CD4-positive, CD25-positive, alpha-beta regulatory T cell (primary cell): ENCODE results near the gene WDR89. TPM values are rescaled to one million over a fixed set of nuclear protein-coding genes. Genes with fewer than 3 reads are reported as not detected.
A peak's percentile ranks its signal among the peaks of the same experiment; 100 is the strongest.

Experiments
- ATAC-seq, 2 donors: fragments of 150-1000 bp; cut with Tn5 transposase; one replicate each; pipeline ENCODE4 v1.10.0; 2021; ENCODE audit warnings: low read depth in 2 of 2, moderate number of reproducible peaks in 2 of 2, moderate library complexity in 1 of 2
- DNase-seq, 3 donors: peaks; one replicate each; pipeline versions ENCODE4 v3.0.0 to v3.0.0-alpha.2; 2012 to 2022; ENCODE audit warnings: mixed read lengths in 1 of 3
- H3K27ac ChIP-seq: one replicate; pipeline ENCODE4 v1.7.0; 2013; ENCODE audit warnings: mild to moderate bottlenecking, low read length; ENCODE audit not compliant: insufficient read depth, poor library complexity, severe bottlenecking
- H3K27me3 ChIP-seq: one replicate; pipeline ENCODE4 v1.7.0; 2013; ENCODE audit warnings: low read length; ENCODE audit not compliant: control insufficient read depth, insufficient read depth
- H3K36me3 ChIP-seq: one replicate; pipeline ENCODE4 v1.7.0; 2013; ENCODE audit warnings: mild to moderate bottlenecking, low read length, moderate library complexity; ENCODE audit not compliant: control insufficient read depth, insufficient read depth
- H3K4me1 ChIP-seq: 2 replicates; pipeline ENCODE4 v1.7.0; 2013; ENCODE audit warnings: mild to moderate bottlenecking, low read length; ENCODE audit not compliant: insufficient read depth, control insufficient read depth, poor library complexity, severe bottlenecking
- H3K4me3 ChIP-seq: one replicate; pipeline ENCODE4 v1.7.0; 2013; ENCODE audit warnings: low read depth, mild to moderate bottlenecking, low read length, moderate library complexity
- H3K9me3 ChIP-seq, 2 experiments: 1 replicate in 1 of 2; 2 replicates in 1 of 2; pipeline ENCODE4 v1.7.0; 2013; ENCODE audit warnings: low read length in 2 of 2, mild to moderate bottlenecking in 1 of 2, moderate library complexity in 1 of 2; ENCODE audit not compliant: control insufficient read depth in 2 of 2
- H3K27ac Mint-ChIP-seq, 3 donors: one replicate each; pipeline ENCODE4 v1.8.0; 2020 to 2022; ENCODE audit warnings: mild to moderate bottlenecking in 3 of 3, mixed read lengths in 3 of 3, moderate library complexity in 2 of 3
- H3K27me3 Mint-ChIP-seq: one replicate; pipeline ENCODE4 v1.8.0; 2022; ENCODE audit warnings: mild to moderate bottlenecking, mixed read lengths
- H3K36me3 Mint-ChIP-seq: one replicate; pipeline ENCODE4 v1.8.0; 2020; ENCODE audit warnings: mixed read lengths
- H3K4me1 Mint-ChIP-seq, 4 donors: one replicate each; pipeline ENCODE4 v1.8.0; 2020 to 2022; ENCODE audit warnings: mixed read lengths in 4 of 4, mild to moderate bottlenecking in 1 of 4
- H3K4me3 Mint-ChIP-seq, 4 donors: one replicate each; pipeline ENCODE4 v1.8.0; 2020 to 2022; ENCODE audit warnings: mild to moderate bottlenecking in 4 of 4, mixed read lengths in 4 of 4, moderate library complexity in 3 of 4
- H3K9me3 Mint-ChIP-seq, 7 donors: one replicate each; pipeline ENCODE4 v1.8.0; 2020 to 2022; ENCODE audit warnings: mixed read lengths in 7 of 7, mild to moderate bottlenecking in 3 of 7, moderate library complexity in 2 of 7
- polyA plus RNA-seq, 4 donors: library from polyadenylated mRNA; unstranded; fragments of 300-500 nt; fragmentation: Illumina TruSeq; gene quantifications; one replicate each; pipeline ENCODE4 v1.2.3, GENCODE V29; 2021
- total RNA-seq: library from RNA; stranded (reverse); gene quantifications from one replicate; pipeline ENCODE4 v1.2.3, GENCODE V29; 2022

Gene WDR89
- total and polyA plus RNA-seq, 5 donors from 2014 or later: 14.6 to 21.5 (median 19.3) TPM

DNA sequence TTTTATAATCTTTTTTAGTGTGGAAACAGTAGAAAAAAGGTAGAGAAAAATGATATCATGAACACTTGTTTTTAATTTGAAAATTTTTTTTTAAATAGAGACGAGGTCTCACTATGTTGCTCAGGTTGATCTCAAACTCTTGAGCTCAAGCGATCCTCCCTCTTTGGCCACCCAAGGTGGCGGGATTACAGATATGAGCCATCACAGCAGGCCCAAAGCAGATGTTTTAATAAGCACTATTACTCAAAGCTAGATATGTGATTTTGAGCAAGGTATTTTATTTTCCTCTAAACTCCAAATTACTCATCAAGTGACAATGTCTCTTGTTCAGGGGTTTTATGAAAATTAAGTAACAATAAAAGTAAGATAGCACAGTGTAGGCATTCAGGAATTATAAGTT lies 10.7 kb upstream of the WDR89 start:
- Histone ChIP-seq H3K36me3 (no peaks in the 10 kb centered on the region), H3K4me1 (peaks cover 39% of the 10 kb centered on the region), H3K4me3 (peak overlapping the region; percentile 26), H3K27me3 (no peaks in the 10 kb centered on the region), H3K9me3 (no peaks in the 10 kb centered on the region), H3K27ac (peak overlapping the region; percentile 83)
- Mint-ChIP-seq H3K9me3 (no peaks in the 10 kb centered on the region), H3K4me3 (peak overlapping the region in 1 of 4 donors; percentile 66), H3K27me3 (no peaks in the 10 kb centered on the region), H3K4me1 (peaks cover 24 to 62% (median 28%) of the 10 kb centered on the region in 4 donors), H3K36me3 (peaks cover 24% of the 10 kb centered on the region), H3K27ac (peak overlapping the region; percentile 67 to 92 (median 84))
- DNase-seq (peak in 1 of 3 donors; percentile 15), ATAC-seq (no peak)

GRCh38 chr14:63650256-63650952 lies 8.7 kb upstream of the WDR89 start:
- no peaks in the 10 kb centered on the region for H3K27me3 ChIP-seq
- H3K27me3 Mint-ChIP-seq: no peaks in the 10 kb centered on the region
- H3K4me1 ChIP-seq: peaks cover 39% of the 10 kb centered on the region
- peaks cover 16 to 78% (median 24%) of the 10 kb centered on the region in 4 donors for H3K4me1 Mint-ChIP-seq
- H3K27ac ChIP-seq: peak overlapping the region; percentile 83
- H3K4me3 ChIP-seq: peak overlapping the region; percentile 77
- DNase-seq (peak; percentile 19 to 95 (median 84)), ATAC-seq (peak; percentile 99)
- H3K36me3 ChIP-seq: no peaks in the 10 kb centered on the region
- no peaks in the 10 kb centered on the region for H3K9me3 ChIP-seq
- H3K27ac Mint-ChIP-seq: peak overlapping the region; percentile 99 to 100 (median 99)
- no peaks in the 10 kb centered on the region for H3K9me3 Mint-ChIP-seq
- H3K36me3 Mint-ChIP-seq: peaks cover 22% of the 10 kb centered on the region
- H3K4me3 Mint-ChIP-seq: peak overlapping the region; percentile 35 to 80 (median 76)

DNA sequence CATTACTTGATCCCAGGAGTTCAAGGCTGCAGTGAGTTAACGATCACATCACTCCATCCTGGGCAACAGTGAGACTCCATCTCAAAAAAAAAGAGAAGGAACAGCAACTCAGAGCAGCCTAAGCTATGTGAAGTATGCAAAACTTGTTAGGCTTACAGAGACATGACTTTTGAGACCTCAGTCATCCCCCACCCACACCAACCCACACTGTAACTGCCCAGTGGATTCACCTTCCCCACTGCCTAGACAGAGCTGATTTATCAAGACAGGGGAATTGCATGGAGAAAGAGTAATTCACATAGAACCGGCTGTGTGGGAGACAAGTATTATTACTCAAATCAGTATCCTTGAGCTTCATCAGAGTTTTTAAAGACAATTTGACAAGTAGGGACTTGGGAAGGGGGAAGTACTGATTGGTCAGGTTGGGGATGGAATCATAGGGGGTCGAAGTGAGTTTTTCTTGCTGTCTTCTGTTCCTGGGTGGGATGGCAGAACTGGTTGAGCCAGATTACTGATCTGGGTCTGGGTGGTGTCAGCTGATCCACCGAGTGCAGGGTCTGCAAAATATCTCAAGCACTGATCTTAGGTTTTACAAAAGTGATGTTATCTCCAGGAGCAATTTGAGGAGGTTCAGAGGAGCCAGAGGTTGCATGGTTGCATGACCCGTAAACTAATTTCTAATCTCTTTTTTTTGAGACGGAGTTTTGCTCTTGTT lies 6.2 kb upstream of the WDR89 start:
- peaks cover 47% of the 10 kb centered on the region for H3K4me1 ChIP-seq
- peak overlapping the region; percentile 81 to 99 (median 82) for H3K27ac Mint-ChIP-seq

DNA sequence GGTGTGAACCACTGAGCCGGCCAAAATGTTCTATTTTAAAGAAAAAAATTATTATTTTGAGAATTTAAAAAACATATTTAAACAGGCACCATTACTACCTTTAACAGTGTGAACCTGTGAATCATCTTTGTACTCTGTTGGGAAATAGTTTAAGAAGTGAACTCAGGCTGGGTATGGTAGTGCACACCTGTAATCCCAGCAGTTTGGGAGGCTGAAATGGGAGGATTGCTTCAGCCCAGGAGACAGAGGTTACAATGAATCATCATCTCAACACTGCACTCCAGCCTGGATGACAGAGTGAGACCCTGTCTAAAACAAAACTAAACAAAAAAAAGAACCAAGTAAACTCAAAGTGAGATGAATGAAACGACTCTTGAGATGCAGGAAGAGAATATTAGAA lies 3.1 kb upstream of the WDR89 start:
- Histone ChIP-seq H3K36me3 (peaks cover under 1% of the 10 kb centered on the region), H3K27ac (peak overlapping the region; percentile 14), H3K4me3 (no peak overlapping the region), H3K9me3 (no peaks in the 10 kb centered on the region), H3K4me1 (peaks cover 33% of the 10 kb centered on the region), H3K27me3 (no peaks in the 10 kb centered on the region)
- Mint-ChIP-seq H3K27me3 (no peaks in the 10 kb centered on the region), H3K4me1 (peaks cover 0 to 68% (median 10%) of the 10 kb centered on the region in 4 donors), H3K27ac (peak overlapping the region in 2 of 3 donors; percentile 48 to 74), H3K4me3 (no peak overlapping the region), H3K9me3 (no peaks in the 10 kb centered on the region), H3K36me3 (peaks cover 17% of the 10 kb centered on the region)
- ATAC-seq: no peak
- no peak for DNase-seq

More for the DNA sequence above, 6.2 kb upstream of the WDR89 start:
- H3K4me1 Mint-ChIP-seq: peaks cover 16 to 82% (median 22%) of the 10 kb centered on the region in 4 donors
- ATAC-seq: no peak
- DNase-seq: no peak
- H3K9me3 ChIP-seq: no peaks in the 10 kb centered on the region
- no peak overlapping the region for H3K4me3 ChIP-seq
- no peaks in the 10 kb centered on the region for H3K27me3 Mint-ChIP-seq
- no peaks in the 10 kb centered on the region for H3K36me3 ChIP-seq
- H3K27ac ChIP-seq: no peak overlapping the region
- H3K9me3 Mint-ChIP-seq: no peaks in the 10 kb centered on the region
- peaks cover 18% of the 10 kb centered on the region for H3K36me3 Mint-ChIP-seq
- H3K27me3 ChIP-seq: no peaks in the 10 kb centered on the region
- peak overlapping the region in 2 of 4 donors; percentile 54 to 65 for H3K4me3 Mint-ChIP-seq

- Mint-ChIP-seq H3K27ac (peak overlapping the region; percentile 96 to 98 (median 97)), H3K36me3 (peaks cover 21% of the 10 kb centered on the region), H3K4me3 (peak overlapping the region; percentile 85 to 93 (median 90)), H3K4me1 (peaks cover 4 to 68% (median 19%) of the 10 kb centered on the region in 4 donors), H3K9me3 (no peaks in the 10 kb centered on the region), H3K27me3 (no peaks in the 10 kb centered on the region)
- ATAC-seq (no peak), DNase-seq (no peak)
- Histone ChIP-seq H3K9me3 (no peaks in the 10 kb centered on the region), H3K27me3 (no peaks in the 10 kb centered on the region), H3K4me1 (peaks cover 39% of the 10 kb centered on the region), H3K27ac (peak overlapping the region; percentile 99), H3K4me3 (peak overlapping the region; percentile 99), H3K36me3 (peaks cover 4% of the 10 kb centered on the region)
Measured at GRCh38 chr14:63642656-63643382, 1.1 kb upstream of the WDR89 start.

DNA sequence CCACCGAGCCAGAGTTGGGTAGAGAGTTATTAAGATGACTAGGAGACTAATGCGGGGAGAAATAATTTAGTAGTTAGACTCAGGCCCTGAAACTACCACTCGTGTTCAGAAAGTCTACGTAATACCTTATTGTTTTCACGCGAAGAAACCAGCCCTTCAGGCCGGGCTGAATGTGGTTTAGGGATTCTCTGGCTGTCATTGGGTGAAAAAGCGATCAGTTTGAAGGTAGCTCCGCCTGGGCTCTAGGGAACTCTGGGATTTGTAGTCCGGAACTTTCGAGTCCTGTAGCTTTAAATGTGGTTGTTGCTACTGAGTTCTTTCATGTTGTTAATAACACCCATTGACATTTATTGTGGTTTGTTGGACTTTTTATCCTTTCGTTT lies 549 bp upstream of the WDR89 start:
- H3K36me3 Mint-ChIP-seq: peaks cover 23% of the 10 kb centered on the region
- peaks cover 39% of the 10 kb centered on the region for H3K4me1 ChIP-seq
- H3K27me3 Mint-ChIP-seq: no peaks in the 10 kb centered on the region
- no peaks in the 10 kb centered on the region for H3K9me3 ChIP-seq
- DNase-seq (peak; percentile 80 to 98 (median 96)), ATAC-seq (peak; percentile 68 to 74)
- H3K4me3 ChIP-seq: peak overlapping the region; percentile 99
- peak overlapping the region; percentile 85 to 93 (median 90) for H3K4me3 Mint-ChIP-seq
- H3K36me3 ChIP-seq: peaks cover 4% of the 10 kb centered on the region
- no peaks in the 10 kb centered on the region for H3K9me3 Mint-ChIP-seq
- peak overlapping the region; percentile 96 to 98 (median 97) for H3K27ac Mint-ChIP-seq
- H3K4me1 Mint-ChIP-seq: peaks cover 5 to 68% (median 21%) of the 10 kb centered on the region in 4 donors
- peak overlapping the region; percentile 99 for H3K27ac ChIP-seq
- H3K27me3 ChIP-seq: no peaks in the 10 kb centered on the region

DNA sequence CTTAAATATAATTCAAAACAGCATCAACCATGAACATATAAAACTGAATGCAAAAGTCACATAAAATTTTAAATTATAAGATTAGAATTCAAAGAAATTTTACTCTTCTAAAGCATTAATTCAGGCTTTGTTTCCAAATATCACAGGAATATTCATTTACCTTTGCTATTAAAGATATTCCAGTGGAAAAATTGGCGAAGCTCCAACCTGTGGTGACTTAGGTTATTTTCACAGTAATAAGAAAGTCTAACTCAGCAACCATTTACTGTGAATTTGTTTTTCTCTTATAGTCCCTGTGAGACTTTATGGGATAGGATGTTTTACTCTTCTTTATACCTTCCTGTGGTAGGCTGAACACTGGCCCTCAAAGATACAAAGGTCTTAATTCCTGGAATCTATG lies 3.2 kb downstream of the WDR89 start:
- ATAC-seq: no peak
- H3K27me3 Mint-ChIP-seq: no peaks in the 10 kb centered on the region
- peaks cover 41% of the 10 kb centered on the region for H3K36me3 Mint-ChIP-seq
- Histone ChIP-seq H3K4me3 (peak overlapping the region; percentile 6), H3K27ac (no peak overlapping the region), H3K9me3 (no peaks in the 10 kb centered on the region), H3K4me1 (peaks cover 38% of the 10 kb centered on the region), H3K36me3 (peaks cover 4% of the 10 kb centered on the region), H3K27me3 (no peaks in the 10 kb centered on the region)
- peak overlapping the region; percentile 66 to 89 (median 74) for H3K4me3 Mint-ChIP-seq
- peaks cover 12 to 71% (median 40%) of the 10 kb centered on the region in 4 donors for H3K4me1 Mint-ChIP-seq
- H3K27ac Mint-ChIP-seq: peak overlapping the region; percentile 6 to 90 (median 76)
- H3K9me3 Mint-ChIP-seq: peaks cover 0 to 21% (median 1%) of the 10 kb centered on the region in 7 donors
- no peak for DNase-seq
